LNCaP clone FGC (cell line): ENCODE results near the gene RAB7B.

Experiments used
- DNase-seq: peaks from one replicate; pipeline ENCODE4 v3.0.0-alpha.2; 2011; ENCODE audit warnings: low read depth
- H3K4me3 ChIP-seq: 2 replicates; pipeline ENCODE4 v1.5.1; 2011; ENCODE audit warnings: mild to moderate bottlenecking, low read depth, low read length, control low read depth
- TF ChIP-seq, protein P1 (sequence below): IDR thresholded peaks from 2 replicates; pipeline ENCODE4 v1.5.1; 2012; ENCODE audit warnings: mild to moderate bottlenecking; ENCODE audit not compliant: control insufficient read depth, insufficient read depth; ENCODE audit errors: extremely low read depth

RAB7B gene

DNA sequence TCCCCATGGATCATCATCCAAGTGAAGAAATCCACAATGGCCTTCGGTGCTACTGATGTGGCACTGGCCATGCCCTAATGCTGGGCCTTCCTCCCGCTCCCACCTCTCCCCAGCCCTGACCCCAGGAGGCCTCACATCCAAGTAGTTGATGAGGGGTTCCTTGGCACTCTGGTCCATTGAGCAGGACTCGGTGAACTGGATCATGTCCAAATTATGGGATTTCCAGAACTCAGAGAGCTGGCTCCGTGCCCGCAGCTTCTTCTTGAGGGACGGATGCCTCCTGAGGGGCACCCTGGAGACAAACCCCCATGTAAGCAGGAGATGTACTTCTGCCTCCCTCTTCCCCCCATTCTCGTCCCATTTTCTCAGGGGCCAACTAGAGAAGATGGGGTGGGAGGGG is 19.6 kb upstream of the RAB7B start:
- H3K4me3 ChIP-seq = no peak overlapping the region
- TF ChIP-seq, protein P1, sequence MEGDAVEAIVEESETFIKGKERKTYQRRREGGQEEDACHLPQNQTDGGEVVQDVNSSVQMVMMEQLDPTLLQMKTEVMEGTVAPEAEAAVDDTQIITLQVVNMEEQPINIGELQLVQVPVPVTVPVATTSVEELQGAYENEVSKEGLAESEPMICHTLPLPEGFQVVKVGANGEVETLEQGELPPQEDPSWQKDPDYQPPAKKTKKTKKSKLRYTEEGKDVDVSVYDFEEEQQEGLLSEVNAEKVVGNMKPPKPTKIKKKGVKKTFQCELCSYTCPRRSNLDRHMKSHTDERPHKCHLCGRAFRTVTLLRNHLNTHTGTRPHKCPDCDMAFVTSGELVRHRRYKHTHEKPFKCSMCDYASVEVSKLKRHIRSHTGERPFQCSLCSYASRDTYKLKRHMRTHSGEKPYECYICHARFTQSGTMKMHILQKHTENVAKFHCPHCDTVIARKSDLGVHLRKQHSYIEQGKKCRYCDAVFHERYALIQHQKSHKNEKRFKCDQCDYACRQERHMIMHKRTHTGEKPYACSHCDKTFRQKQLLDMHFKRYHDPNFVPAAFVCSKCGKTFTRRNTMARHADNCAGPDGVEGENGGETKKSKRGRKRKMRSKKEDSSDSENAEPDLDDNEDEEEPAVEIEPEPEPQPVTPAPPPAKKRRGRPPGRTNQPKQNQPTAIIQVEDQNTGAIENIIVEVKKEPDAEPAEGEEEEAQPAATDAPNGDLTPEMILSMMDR = no peak
- no peak for DNase-seq

DNA sequence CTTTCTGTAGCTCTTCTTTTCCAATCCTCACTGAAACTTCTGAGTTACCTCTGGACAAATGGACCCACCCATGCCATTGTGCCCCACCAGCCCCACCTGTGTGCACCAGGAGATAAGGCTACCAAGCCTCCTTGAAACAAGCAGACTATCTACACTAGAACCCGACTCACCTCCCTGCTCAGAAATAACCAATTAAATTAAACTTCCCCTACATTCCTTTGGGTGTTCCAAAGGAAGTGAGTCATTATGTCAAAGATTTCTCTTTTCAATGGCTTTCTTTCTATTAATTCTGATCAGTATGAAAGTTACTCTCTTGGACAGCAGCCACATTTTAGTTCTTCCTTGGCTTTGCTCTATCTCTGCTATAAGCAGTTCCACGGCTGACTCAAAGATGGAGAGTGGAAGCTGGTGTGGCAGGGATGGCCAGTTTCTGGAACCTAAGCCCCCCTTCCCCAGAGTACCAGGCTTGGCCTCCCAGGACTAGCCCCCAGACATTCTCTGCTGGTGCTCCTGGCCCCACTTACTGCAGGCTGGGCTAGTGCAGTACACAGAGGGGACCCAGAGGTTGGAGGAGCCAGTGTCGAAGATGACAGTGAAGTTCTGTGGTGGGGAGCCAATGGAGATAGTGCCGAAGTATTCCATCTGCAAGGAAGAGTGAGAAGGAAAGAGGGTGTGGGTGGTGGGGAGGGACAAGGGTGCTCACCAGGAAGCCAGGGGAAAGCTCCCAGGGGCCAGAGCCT is 18.6 kb upstream of the RAB7B start:
- H3K4me3 ChIP-seq = no peak overlapping the region
- TF ChIP-seq, protein P1 = no peak
- no peak for DNase-seq

DNA sequence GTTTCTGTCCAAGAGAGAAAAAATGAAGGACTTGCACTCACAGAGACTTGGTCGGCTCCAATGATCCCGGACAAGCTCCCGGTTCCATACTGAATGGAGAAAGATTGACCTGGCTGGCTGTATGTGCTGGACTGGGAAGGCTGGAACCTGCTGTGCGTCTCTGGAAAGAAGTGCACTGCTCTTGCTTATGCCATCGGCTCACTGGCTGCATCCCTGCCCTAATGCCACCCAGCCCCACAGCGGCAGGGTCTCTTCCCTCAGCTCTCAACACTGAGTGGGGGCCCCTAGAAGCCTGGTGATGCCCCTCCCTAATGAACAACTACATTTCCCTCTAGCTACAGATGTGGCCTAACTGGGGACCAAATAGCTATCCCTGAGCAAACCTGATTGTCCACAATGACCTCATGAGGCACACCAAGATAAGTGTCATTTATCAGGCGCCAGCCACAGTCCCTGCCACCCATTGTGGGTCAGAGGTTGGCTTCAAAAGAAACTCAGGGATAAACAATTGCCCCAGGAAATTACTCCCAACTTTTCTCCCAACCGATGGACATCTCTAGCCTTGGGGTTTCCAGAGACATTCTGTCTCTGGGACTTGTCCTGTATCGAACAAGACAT is 17.9 kb upstream of the RAB7B start:
- TF ChIP-seq, protein P1 = no peak
- DNase-seq = no peak
- no peak overlapping the region for H3K4me3 ChIP-seq

DNA sequence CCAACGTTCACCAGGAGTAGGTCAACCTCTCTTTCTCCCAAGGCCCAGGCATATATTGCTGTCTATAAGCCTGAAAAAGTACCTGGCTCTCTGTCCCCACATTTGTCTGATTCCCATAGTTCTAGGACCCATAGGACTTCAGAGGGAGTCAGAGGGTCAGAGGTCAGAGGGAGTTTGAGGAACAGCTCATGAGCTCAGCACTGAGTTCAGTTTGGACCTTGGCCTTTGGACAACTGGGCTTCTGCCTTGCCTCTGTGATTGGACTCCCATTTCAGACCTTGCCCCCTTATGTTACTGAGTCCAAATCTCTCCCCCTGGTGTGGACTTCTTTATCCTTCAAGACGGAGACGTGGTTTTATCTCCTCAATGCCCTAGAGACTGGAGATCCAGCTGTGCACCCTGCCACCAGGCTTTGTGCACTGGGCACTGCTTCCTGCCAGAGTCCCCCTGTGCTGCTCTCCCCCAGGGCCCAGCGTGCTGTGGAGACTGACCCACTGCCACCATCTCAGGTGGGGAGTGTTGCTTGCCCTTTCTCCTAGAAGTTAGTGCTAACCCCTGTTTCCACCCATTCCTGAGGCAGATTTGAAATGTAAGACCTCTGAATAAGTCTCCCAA is 17.3 kb upstream of the RAB7B start:
- TF ChIP-seq, protein P1 = no peak
- no peak for DNase-seq
- no peak overlapping the region for H3K4me3 ChIP-seq

DNA sequence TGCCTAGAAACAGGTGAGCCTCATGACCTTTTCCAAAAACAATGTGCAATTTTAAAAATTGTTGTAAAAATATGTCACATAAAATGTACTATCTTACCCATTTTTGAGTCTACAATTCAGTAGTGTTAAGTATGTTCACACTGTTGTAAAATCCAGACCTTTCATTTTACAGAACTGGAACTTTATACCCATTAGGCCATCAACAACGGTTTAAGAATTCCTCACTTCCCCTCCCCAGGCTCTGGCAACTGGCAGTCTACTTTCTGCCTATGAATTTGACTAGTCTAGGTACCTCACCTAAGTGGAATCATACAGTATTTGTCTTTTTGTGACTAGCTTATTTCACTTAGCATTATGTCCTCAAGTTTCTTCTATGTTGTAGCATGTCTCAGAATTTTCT is 11.9 kb upstream of the RAB7B start:
- no peak overlapping the region for H3K4me3 ChIP-seq
- DNase-seq = no peak
- TF ChIP-seq, protein P1 = no peak

DNA sequence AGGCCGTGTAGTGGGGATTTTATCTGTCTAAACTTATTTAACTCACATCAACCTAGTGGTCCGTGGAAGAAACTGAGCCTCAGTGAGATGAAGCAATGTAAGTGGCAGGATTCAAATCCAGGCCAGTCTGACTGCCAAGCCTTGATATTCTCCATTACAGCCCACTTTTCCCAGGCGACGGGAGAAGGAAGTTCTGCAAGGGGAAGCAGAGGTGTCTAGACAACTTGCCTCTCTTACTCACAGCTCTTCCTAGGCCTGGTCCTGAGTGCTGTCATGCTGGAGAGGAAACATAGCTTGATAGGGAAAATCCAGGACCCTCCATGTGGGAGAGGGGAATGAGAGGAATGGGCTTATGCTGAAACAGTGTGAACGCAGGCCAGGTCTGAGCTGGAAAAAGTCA is 11.4 kb upstream of the RAB7B start:
- TF ChIP-seq, protein P1 = no peak
- H3K4me3 ChIP-seq = no peak overlapping the region
- DNase-seq = no peak
